Prostate gland (tissue), 2 donors: ENCODE data around the gene WNT5B. TPM values are rescaled to one million over a fixed set of nuclear protein-coding genes. Genes with fewer than 3 reads are reported as not detected.

Source experiments
- DNase-seq: peaks from one replicate; pipeline ENCODE4 v3.0.0-alpha.2; 2019; ENCODE audit warnings: low spot score
- H3K27ac ChIP-seq, 2 donors: fragments of 200-600 bp; sonication (generic); 2 replicates each; pipeline ENCODE4 v1.5.1; 2017 to 2019
- H3K27me3 ChIP-seq: fragments of 200-600 bp; sonication (generic); replicated peaks from 2 replicates; pipeline ENCODE4 v1.5.1; 2019; ENCODE audit not compliant: insufficient read depth
- H3K36me3 ChIP-seq, 2 donors: fragments of 200-600 bp; sonication (generic); 1 replicate in 1 of 2; 2 replicates in 1 of 2; pipeline versions ENCODE4 v1.5.1 to v1.8.1; 2017 to 2019
- H3K4me1 ChIP-seq: fragments of 200-600 bp; sonication (generic); replicated peaks from 2 replicates; pipeline ENCODE4 v1.5.1; 2019
- H3K4me3 ChIP-seq, 2 donors: fragments of 200-600 bp; sonication (generic); 2 replicates each; pipeline ENCODE4 v1.5.1; 2017 to 2019
- H3K9me3 ChIP-seq: fragments of 200-600 bp; sonication (generic); 2 replicates; pipeline ENCODE4 v1.5.1; 2017
- CTCF ChIP-seq, 4 experiments: fragments of 200-600 bp in 2 of 4; fragments of 450-650 bp in 2 of 4; sonication (generic) in 2 of 4; IDR thresholded peaks; 1 replicate in 3 of 4; 2 replicates in 1 of 4; pipeline ENCODE4 v1.5.1; 2016 to 2019; ENCODE audit warnings: antibody characterized with exemption in 4 of 4, mild to moderate bottlenecking in 2 of 4, moderate library complexity in 2 of 4
- POLR2A ChIP-seq: fragments of 450-650 bp; IDR thresholded peaks from one replicate; pipeline ENCODE4 v1.6.1; 2016; ENCODE audit warnings: antibody characterized with exemption, mild to moderate bottlenecking
- POLR2AphosphoS5 ChIP-seq: sonication (generic); formaldehyde crosslinking; IDR thresholded peaks from one replicate; pipeline ENCODE4 v1.6.1; 2017; ENCODE audit warnings: antibody characterized with exemption
- WGBS: methylation state at CpG from one replicate; pipeline ENCODE4 v1.1.5; 2018; 5-methylcytosine and 5-hydroxymethylcytosine counted together
- intact Hi-C: fragments of 100-400 bp; cut with DNase I; formaldehyde crosslinking; loops from one replicate; pipeline ENCODE4 v1.14.2; 2022
- total RNA-seq, 2 donors: library from RNA; depleted of rRNA; stranded (reverse); fragments of >200 nt; gene quantifications; one replicate each; pipeline ENCODE4 v1.1.0, GENCODE V29; 2016

The WNT5B gene
- total RNA-seq, 2 donors from 2014 or later: 34.6 to 65.4 TPM

DNA sequence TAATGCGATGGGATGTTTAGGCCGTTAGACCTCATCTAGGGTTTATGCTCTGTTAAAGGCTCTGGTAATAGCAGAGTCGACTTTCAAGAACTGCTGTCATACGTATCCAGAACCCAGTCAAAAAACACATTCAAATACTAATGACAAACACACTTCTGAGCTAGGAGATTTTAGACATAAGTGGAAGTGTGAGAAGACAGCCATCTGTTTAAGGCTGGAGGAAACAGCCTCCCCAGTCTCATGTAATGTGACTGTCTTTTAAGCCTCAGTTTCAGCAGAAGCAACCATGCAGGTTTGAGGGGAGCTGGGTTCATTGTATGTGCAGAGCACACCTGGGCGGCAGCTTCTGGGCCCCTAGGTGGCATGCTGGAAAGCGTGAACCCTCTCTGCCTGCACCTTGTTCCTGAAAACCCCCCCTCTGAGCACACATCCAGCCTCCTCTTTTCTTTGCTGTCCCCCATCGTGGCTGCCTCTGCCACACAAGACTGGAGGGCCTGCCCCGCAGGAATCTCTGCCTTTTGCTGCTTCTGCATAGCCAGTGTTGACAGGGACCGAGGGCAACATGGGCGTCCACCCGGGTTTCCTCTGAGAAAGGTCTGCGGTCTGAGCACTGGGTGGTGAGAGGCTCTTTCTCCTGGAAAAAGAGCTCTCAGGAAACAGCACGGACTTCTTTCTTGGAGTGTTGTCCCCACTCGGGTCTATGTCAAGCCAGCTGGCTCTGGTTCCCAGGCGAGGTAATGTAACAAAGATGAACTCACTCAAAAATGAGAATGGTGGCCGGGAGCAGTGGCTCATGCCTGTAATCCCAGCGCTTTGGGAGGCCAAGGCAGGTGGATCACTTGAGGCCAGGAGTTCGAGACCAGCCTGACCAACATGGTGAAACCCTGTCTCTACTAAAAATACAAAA lies 11.6 kb downstream of the WNT5B start:
- Histone ChIP-seq H3K9me3 (no peaks in the 10 kb centered on the region), H3K36me3 (peaks cover 0 to 3% of the 10 kb centered on the region in 2 donors), H3K4me1 (no peaks in the 10 kb centered on the region), H3K27me3 (no peaks in the 10 kb centered on the region), H3K27ac (no peak overlapping the region), H3K4me3 (no peak overlapping the region)
- intact Hi-C loops: no loop called here
- 77% methylated on average over 16 of the region's 18 CpGs for WGBS
- DNase-seq: no peak
- TF ChIP-seq POLR2A: no peak
- TF ChIP-seq POLR2AphosphoS5: no peak
- no peak for TF ChIP-seq CTCF (IDR thresholded peaks at IDR 0.05)

GRCh38 chr12:1642513-1642912 lies 13.5 kb downstream of the WNT5B start:
- WGBS: 46% methylated on average over 7 of the region's 7 CpGs
- intact Hi-C loops: no loop called here
- no peak for DNase-seq

GRCh38 chr12:1643043-1643442 lies 14.0 kb downstream of the WNT5B start:
- TF ChIP-seq POLR2AphosphoS5: no peak
- no peak for TF ChIP-seq CTCF (IDR thresholded peaks at IDR 0.05)
- no peak for TF ChIP-seq POLR2A
- 91% methylated on average over 9 of the region's 9 CpGs for WGBS
- H3K27me3 ChIP-seq: no peaks in the 10 kb centered on the region
- H3K4me3 ChIP-seq: no peak overlapping the region
- intact Hi-C loops: no loop called here
- no peak for DNase-seq
- H3K9me3 ChIP-seq: no peaks in the 10 kb centered on the region
- peak overlapping the region in 1 of 2 donors; percentile 36 for H3K27ac ChIP-seq
- peaks cover 0 to 3% of the 10 kb centered on the region in 2 donors for H3K36me3 ChIP-seq
- H3K4me1 ChIP-seq: no peaks in the 10 kb centered on the region

More at GRCh38 chr12:1642513-1642912, 13.5 kb downstream of the WNT5B start:
- Histone ChIP-seq H3K4me3 (no peak overlapping the region), H3K9me3 (no peaks in the 10 kb centered on the region), H3K4me1 (no peaks in the 10 kb centered on the region), H3K36me3 (peaks cover 0 to 3% of the 10 kb centered on the region in 2 donors), H3K27me3 (no peaks in the 10 kb centered on the region), H3K27ac (peak overlapping the region in 1 of 2 donors; percentile 36)
- TF ChIP-seq POLR2AphosphoS5 (no peak), CTCF (IDR thresholded peaks at IDR 0.05) (no peak), POLR2A (no peak)

DNA sequence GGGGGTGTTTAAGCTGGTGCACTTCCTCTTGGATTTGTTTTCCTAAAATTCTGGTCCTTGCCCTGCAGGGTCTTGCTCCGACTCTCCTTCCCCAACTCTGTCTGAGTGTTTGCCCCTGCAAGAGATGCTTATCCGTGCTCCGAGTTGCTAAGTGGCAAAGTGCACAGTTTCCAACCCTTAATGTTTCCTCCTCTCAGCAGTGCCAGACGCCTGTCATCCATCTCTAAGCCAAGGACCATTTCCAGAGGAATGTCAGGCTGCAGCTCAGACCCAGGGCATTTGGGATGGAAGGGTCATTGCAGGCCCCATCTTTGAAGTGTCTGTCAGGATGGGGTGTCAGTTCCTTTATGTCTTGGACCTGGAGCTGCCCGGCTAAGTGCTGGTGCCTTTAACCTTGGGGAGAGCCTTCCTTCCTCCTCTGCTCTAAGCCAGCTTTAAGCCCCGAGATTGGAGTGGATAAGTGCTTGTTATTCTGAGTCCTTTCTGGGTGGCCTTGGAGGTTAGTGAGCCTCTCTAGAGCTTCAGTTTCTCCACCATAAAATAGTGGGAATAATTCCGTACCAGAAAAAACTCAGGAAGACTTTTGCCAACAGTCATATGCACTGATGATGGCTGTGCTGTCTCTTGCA lies 15.0 kb downstream of the WNT5B start:
- TF ChIP-seq POLR2AphosphoS5: no peak
- TF ChIP-seq CTCF (IDR thresholded peaks at IDR 0.05): no peak
- TF ChIP-seq POLR2A: no peak
- 50% methylated on average over 7 of the region's 7 CpGs for WGBS
- no peaks in the 10 kb centered on the region for H3K27me3 ChIP-seq
- no peaks in the 10 kb centered on the region for H3K4me1 ChIP-seq
- no peak for DNase-seq
- H3K4me3 ChIP-seq: no peak overlapping the region
- no peaks in the 10 kb centered on the region for H3K36me3 ChIP-seq
- intact Hi-C loops: no loop called here
- no peaks in the 10 kb centered on the region for H3K9me3 ChIP-seq
- no peak overlapping the region for H3K27ac ChIP-seq
